Endothelial cell of umbilical vein (primary cell): ENCODE measurements around the gene HDAC7. TPM values are rescaled to one million over a fixed set of nuclear protein-coding genes. Genes with fewer than 3 reads are reported as not detected.

ENCODE experiments used
- BruUV-seq: library from RNA; stranded (reverse); fragments of 400-500 nt; replicated peaks from 2 replicates; lab custom pipeline; 2021; lab: Mats Ljungman, UMichigan
- CTCF ChIA-PET: fragments of 300-600, 350-600 bp; sonication (Branson Sonifier 250); formaldehyde crosslinking; loops from one replicate; lab custom pipeline; 2021; ENCODE audit warnings: antibody characterized with exemption, inconsistent platforms; lab: Charles Lee
- POLR2A ChIA-PET: fragments of 300-600, 350-600 bp; sonication (Branson Sonifier 250); formaldehyde crosslinking; loops from one replicate; lab custom pipeline; 2021; ENCODE audit warnings: antibody characterized with exemption, inconsistent platforms; lab: Charles Lee
- DNase-seq: peaks from one replicate; pipeline ENCODE4 v3.0.0-alpha.2; 2011; ENCODE audit warnings: low read depth, low spot score
- FAIRE-seq: peaks from 2 replicates; lab custom pipeline; 2011; peaks lifted over from hg19 to GRCh38; lab: Jason Lieb, UNC
- H2AFZ ChIP-seq: 2 replicates; pipeline ENCODE4 v1.6.0; 2012; ENCODE audit warnings: low read depth, low read length, control low read depth, inconsistent platforms
- H3K27ac ChIP-seq: 2 replicates; pipeline ENCODE4 v1.5.1; 2011; ENCODE audit warnings: low read depth, mild to moderate bottlenecking, control low read depth, low read length, moderate library complexity; ENCODE audit not compliant: insufficient read depth
- H3K27me3 ChIP-seq, 2 experiments: 2 replicates each; pipeline versions ENCODE4 v1.6.0 to v1.6.1; 2011; ENCODE audit warnings: low read length in 2 of 2, mixed read lengths in 1 of 2; ENCODE audit not compliant: control insufficient read depth in 2 of 2, insufficient read depth in 2 of 2
- H3K36me3 ChIP-seq, 2 experiments: 2 replicates in 1 of 2; 3 replicates in 1 of 2; pipeline ENCODE4 v1.5.1; 2011; ENCODE audit warnings: low read length in 2 of 2, mild to moderate bottlenecking in 1 of 2, moderate library complexity in 1 of 2; ENCODE audit not compliant: control insufficient read depth in 2 of 2, insufficient read depth in 2 of 2; ENCODE audit errors: extremely low read depth in 1 of 2
- H3K4me1 ChIP-seq: 3 replicates; pipeline ENCODE4 v1.5.1; 2011; ENCODE audit warnings: mild to moderate bottlenecking, low read length; ENCODE audit not compliant: control insufficient read depth, insufficient read depth; ENCODE audit errors: extremely low read depth
- H3K4me2 ChIP-seq: 2 replicates; pipeline ENCODE4 v1.6.1; 2011; ENCODE audit warnings: low read length, control low read depth, mixed read lengths; ENCODE audit not compliant: insufficient read depth
- H3K4me3 ChIP-seq, 3 experiments: fragments of 200-600 bp in 1 of 3; sonication (generic), shearing (Covaris generic) in 1 of 3; replicated peaks in 1 of 3; 2 replicates each; pipeline ENCODE4 v1.5.1; 2011 to 2016; ENCODE audit warnings: control low read depth in 3 of 3, low read length in 3 of 3, mild to moderate bottlenecking in 2 of 3, inconsistent platforms in 1 of 3, low read depth in 1 of 3, moderate library complexity in 1 of 3; ENCODE audit not compliant: insufficient read depth in 1 of 3
- H3K79me2 ChIP-seq: 2 replicates; pipeline ENCODE4 v1.6.0; 2012; ENCODE audit warnings: low read length, inconsistent platforms; ENCODE audit not compliant: control insufficient read depth, insufficient read depth
- H3K9ac ChIP-seq: replicated peaks from 2 replicates; pipeline ENCODE3; 2011; ENCODE audit warnings: low read length, control low read depth; ENCODE audit not compliant: insufficient read depth; ENCODE audit errors: extremely low read depth
- H3K9me1 ChIP-seq: replicated peaks from 3 replicates; pipeline ENCODE4 v1.6.0; 2011; ENCODE audit warnings: mild to moderate bottlenecking, low read length; ENCODE audit not compliant: control insufficient read depth, insufficient read depth; ENCODE audit errors: extremely low read depth
- H3K9me3 ChIP-seq: replicated peaks from 2 replicates; pipeline ENCODE4 v1.5.1; 2012; ENCODE audit warnings: low read length, inconsistent platforms; ENCODE audit not compliant: control insufficient read depth, insufficient read depth
- H4K20me1 ChIP-seq: replicated peaks from 2 replicates; pipeline ENCODE3; 2011; ENCODE audit warnings: mild to moderate bottlenecking, low read length; ENCODE audit not compliant: control insufficient read depth, insufficient read depth; ENCODE audit errors: extremely low read depth
- CTCF ChIP-seq, 2 donors: IDR thresholded peaks; 1 replicate in 1 of 2; 2 replicates in 1 of 2; pipeline ENCODE4 v1.5.1; 2011; ENCODE audit warnings: low read length in 2 of 2, mild to moderate bottlenecking in 2 of 2, moderate library complexity in 2 of 2, control low read depth in 1 of 2, inconsistent platforms in 1 of 2, low read depth in 1 of 2; ENCODE audit not compliant: insufficient read depth in 1 of 2; ENCODE audit errors: extremely low read depth in 1 of 2
- EZH2 ChIP-seq: IDR thresholded peaks from 2 replicates; pipeline ENCODE4 v1.6.1; 2012; ENCODE audit warnings: borderline replicate concordance, low read depth, mild to moderate bottlenecking, moderate library complexity, low read length, inconsistent platforms; ENCODE audit not compliant: severe bottlenecking
- FOS ChIP-seq: IDR thresholded peaks from 2 replicates; pipeline ENCODE4 v1.6.1; 2011; ENCODE audit warnings: mild to moderate bottlenecking, low read length, moderate library complexity, borderline replicate concordance; ENCODE audit not compliant: insufficient read depth
- GATA2 ChIP-seq: IDR thresholded peaks from 2 replicates; pipeline ENCODE4 v1.7.0; 2011; ENCODE audit warnings: low read depth, mild to moderate bottlenecking, moderate library complexity, mixed read lengths, low read length; ENCODE audit not compliant: insufficient read length, insufficient read depth
- JUN ChIP-seq: IDR thresholded peaks from 2 replicates; pipeline ENCODE4 v1.6.1; 2011; ENCODE audit warnings: borderline replicate concordance, low read depth; ENCODE audit not compliant: insufficient read length, insufficient read depth
- MAX ChIP-seq: IDR thresholded peaks from 2 replicates; pipeline ENCODE4 v1.6.1; 2011; ENCODE audit not compliant: insufficient read depth, insufficient read length
- MYC ChIP-seq: IDR thresholded peaks from one replicate; pipeline ENCODE4 v1.6.1; 2011; ENCODE audit warnings: mild to moderate bottlenecking, low read depth, low read length
- POLR2A ChIP-seq: IDR thresholded peaks from 2 replicates; pipeline ENCODE4 v1.6.1; 2012; ENCODE audit warnings: low read depth, mild to moderate bottlenecking, control low read depth, low read length
- POLR2AphosphoS5 ChIP-seq: IDR thresholded peaks from 2 replicates; pipeline ENCODE4 v1.6.1; 2012; ENCODE audit warnings: low read depth, mild to moderate bottlenecking, control low read depth, low read length, moderate library complexity; ENCODE audit not compliant: insufficient read depth
- dilution Hi-C: fragments of 300-500 bp; cut with MboI; formaldehyde crosslinking; loops from one replicate; pipeline ENCODE4 v1.15.0; 2019; ENCODE audit warnings: low sequenced_read_pairs; ENCODE audit not compliant: extremely low pct_ligation_motif_present
- intact Hi-C: fragments of 100-400 bp; cut with micrococcal nuclease; formaldehyde crosslinking; loops from one replicate; pipeline ENCODE4 v1.10.0; 2022
- polyA plus RNA-seq, 4 experiments: library from polyadenylated mRNA; depleted of rRNA in 3 of 4; stranded (reverse) in 3 of 4; unstranded in 1 of 4; fragments of >200 nt; gene quantifications; 2 replicates each; pipeline versions ENCODE4 v1.2.1 to v1.2.3, GENCODE V29; 2011 to 2012; ENCODE audit warnings: missing spikeins in 1 of 4
- total RNA-seq: library from RNA; stranded (reverse); gene quantifications from 2 replicates; pipeline ENCODE4 v1.2.3, GENCODE V29; 2021

HDAC7 gene
- total and polyA plus RNA-seq, 2 donors (not counting 3 experiments of a cell fraction or from before 2014, with no cell fraction given) = 119 to 249 TPM

GRCh38 chr12:47811581-47812484 lies 7.9 kb downstream of the HDAC7 start:
- TF ChIP-seq GATA2 (peak; percentile 39), POLR2AphosphoS5 (no peak), MYC (no peak), CTCF (IDR thresholded peaks at IDR 0.05; ENCODE audit: extremely low read depth in 1 of 2, insufficient read depth in 1 of 2, low read depth in 1 of 2, low read length in 2 of 2) (no peak), MAX (no peak), FOS (peak; percentile 64), POLR2A (peak; percentile 46), JUN (peak; percentile 35), EZH2 (no peak)
- Histone ChIP-seq H3K4me3 (peak overlapping the region in 1 of 3 experiments; percentile 16), H3K9me1 (no peaks in the 10 kb centered on the region), H3K4me2 (peak overlapping the region; percentile 71), H3K27me3 (no peaks in the 10 kb centered on the region), H3K9me3 (no peaks in the 10 kb centered on the region), H3K9ac (peak overlapping the region; percentile 72), H2AFZ (no peak overlapping the region), H3K4me1 (peaks cover 91% of the 10 kb centered on the region), H4K20me1 (no peaks in the 10 kb centered on the region), H3K79me2 (peaks cover 100% of the 10 kb centered on the region), H3K36me3 (peaks cover 4 to 10% of the 10 kb centered on the region in 2 experiments), H3K27ac (peak overlapping the region; percentile 93)
- DNase-seq (peak; percentile 83), FAIRE-seq (peak; percentile 95)
- ChIA-PET POLR2A (interaction anchor here (0.5 to 1.8 kb wide), 2 partner anchors 9 to 1447 kb away, joined by 3 to 8 read pairs; no protein-coding TSS in a partner anchor), CTCF (interaction anchor here (1.0 to 12.5 kb wide), 5 partner anchors 9 to 53 kb away, joined by 3 to 229 read pairs (median 8); partner anchors contain the start of gene RAPGEF3)
- TSS peak; percentile 67 for BruUV-seq
- dilution Hi-C loops = no loop called here
- intact Hi-C loops = loop anchor here (1.0 to 2.0 kb wide), 2 partner anchors 8 to 53 kb away; partner anchors contain the start of gene RAPGEF3
